Mesenchymal stem cell (in vitro differentiated cells and primary cell): ENCODE results near the gene VEZT. TPM values are rescaled to one million over a fixed set of nuclear protein-coding genes. Genes with fewer than 3 reads are reported as not detected.

Source experiments
- DNase-seq: peaks from one replicate; pipeline ENCODE4 v3.0.0-alpha.2; 2013
- H2AFZ ChIP-seq: one replicate; pipeline ENCODE4 v1.6.1; 2013; ENCODE audit warnings: low read depth, mild to moderate bottlenecking, control low read depth, inconsistent platforms, low read length, moderate library complexity
- H2AK5ac ChIP-seq: 2 replicates; pipeline ENCODE4 v1.6.1; 2013; ENCODE audit warnings: low read length, moderate library complexity, mild to moderate bottlenecking, inconsistent platforms; ENCODE audit not compliant: severe bottlenecking
- H2BK120ac ChIP-seq: one replicate; pipeline ENCODE4 v1.6.1; 2013; ENCODE audit warnings: low read depth, mild to moderate bottlenecking, inconsistent platforms, low read length, moderate library complexity
- H2BK12ac ChIP-seq, 2 experiments: one replicate each; pipeline ENCODE4 v1.6.1; 2013; ENCODE audit warnings: inconsistent platforms in 2 of 2, low read length in 2 of 2, mild to moderate bottlenecking in 2 of 2, moderate library complexity in 2 of 2, control low read depth in 1 of 2
- H2BK15ac ChIP-seq: one replicate; pipeline ENCODE4 v1.6.1; 2013; ENCODE audit warnings: mild to moderate bottlenecking, low read depth, inconsistent platforms; ENCODE audit not compliant: poor library complexity, severe bottlenecking
- H2BK5ac ChIP-seq: 2 replicates; pipeline ENCODE4 v1.6.1; 2013; ENCODE audit warnings: low read depth, mild to moderate bottlenecking, low read length, control low read depth, inconsistent platforms; ENCODE audit not compliant: poor library complexity, severe bottlenecking
- H3K14ac ChIP-seq, 2 experiments: one replicate each; pipeline ENCODE4 v1.6.1; 2013; ENCODE audit warnings: inconsistent platforms in 2 of 2, low read length in 2 of 2, control low read depth in 1 of 2, mild to moderate bottlenecking in 1 of 2, moderate library complexity in 1 of 2
- H3K18ac ChIP-seq, 2 experiments: one replicate each; pipeline ENCODE4 v1.6.1; 2013; ENCODE audit warnings: inconsistent platforms in 2 of 2, low read length in 2 of 2, control low read depth in 1 of 2, low read depth in 1 of 2, mild to moderate bottlenecking in 1 of 2
- H3K23ac ChIP-seq, 2 experiments: one replicate each; pipeline ENCODE4 v1.6.1; 2013; ENCODE audit warnings: inconsistent platforms in 2 of 2, low read length in 2 of 2, mild to moderate bottlenecking in 2 of 2, moderate library complexity in 2 of 2, control low read depth in 1 of 2
- H3K27ac ChIP-seq: 2 replicates; pipeline ENCODE4 v1.5.1; 2013; ENCODE audit warnings: mild to moderate bottlenecking, moderate library complexity, low read length, control low read depth, inconsistent platforms; ENCODE audit not compliant: poor library complexity, severe bottlenecking
- H3K27me3 ChIP-seq, 2 experiments: 2 replicates each; pipeline versions ENCODE4 v1.6.1 to v1.7.0; 2013; ENCODE audit warnings: low read length in 2 of 2, mild to moderate bottlenecking in 2 of 2, moderate library complexity in 2 of 2, control low read depth in 1 of 2, inconsistent platforms in 1 of 2; ENCODE audit not compliant: control insufficient read depth in 1 of 2, insufficient read depth in 1 of 2
- H3K36me3 ChIP-seq, 2 experiments: 2 replicates each; pipeline versions ENCODE4 v1.6.1 to v1.7.0; 2013; ENCODE audit warnings: low read length in 2 of 2, control low read depth in 1 of 2, inconsistent platforms in 1 of 2, low read depth in 1 of 2, mild to moderate bottlenecking in 1 of 2; ENCODE audit not compliant: insufficient read depth in 2 of 2, control insufficient read depth in 1 of 2
- H3K4ac ChIP-seq, 2 experiments: one replicate each; pipeline ENCODE4 v1.6.1; 2013; ENCODE audit warnings: inconsistent platforms in 2 of 2, low read length in 2 of 2, mild to moderate bottlenecking in 2 of 2, moderate library complexity in 2 of 2, control low read depth in 1 of 2, low read depth in 1 of 2
- H3K4me1 ChIP-seq: 2 replicates; pipeline ENCODE4 v1.6.1; 2013; ENCODE audit warnings: low read depth, low read length, control low read depth; ENCODE audit not compliant: control insufficient read depth, insufficient read depth
- H3K4me2 ChIP-seq: 2 replicates; pipeline ENCODE4 v1.6.1; 2013; ENCODE audit warnings: low read length, mild to moderate bottlenecking, inconsistent platforms; ENCODE audit not compliant: poor library complexity, severe bottlenecking
- H3K4me3 ChIP-seq, 2 experiments: 2 replicates each; pipeline versions ENCODE4 v1.5.1 to v1.7.0; 2013; ENCODE audit warnings: low read length in 2 of 2, mild to moderate bottlenecking in 2 of 2, control low read depth in 1 of 2, low read depth in 1 of 2; ENCODE audit not compliant: insufficient read depth in 1 of 2
- H3K79me1 ChIP-seq: replicated peaks from 2 replicates; pipeline ENCODE4 v1.6.1; 2013; ENCODE audit warnings: mild to moderate bottlenecking, control low read depth, low read length, inconsistent platforms; ENCODE audit not compliant: poor library complexity, severe bottlenecking
- H3K9ac ChIP-seq: 2 replicates; pipeline ENCODE4 v1.7.0; 2013; ENCODE audit warnings: mild to moderate bottlenecking, low read length, moderate library complexity
- H3K9me3 ChIP-seq: 2 replicates; pipeline ENCODE4 v1.7.0; 2013; ENCODE audit warnings: mild to moderate bottlenecking, low read length; ENCODE audit not compliant: control insufficient read depth
- H4K8ac ChIP-seq: one replicate; pipeline ENCODE4 v1.6.1; 2013; ENCODE audit warnings: inconsistent platforms, mild to moderate bottlenecking, low read length, moderate library complexity
- H4K91ac ChIP-seq: one replicate; pipeline ENCODE4 v1.6.1; 2013; ENCODE audit warnings: mild to moderate bottlenecking, low read length, inconsistent platforms
- whole genome bisulfite sequencing: methylation state at CpG from one replicate; pipeline ENCODE4 v1.1.7; 2013; ENCODE audit warnings: mixed read lengths; 5-methylcytosine and 5-hydroxymethylcytosine counted together
- polyA plus RNA-seq, 2 experiments: library from polyadenylated mRNA; stranded (reverse); fragments of 200-250 nt; gene quantifications; one replicate each; pipeline ENCODE4 v1.2.3, GENCODE V29; 2013

The VEZT gene
- 67.5 TPM for polyA plus RNA-seq (2013, experiment 1 of 2)
- polyA plus RNA-seq (2013, experiment 2 of 2) = 66.4 TPM

DNA sequence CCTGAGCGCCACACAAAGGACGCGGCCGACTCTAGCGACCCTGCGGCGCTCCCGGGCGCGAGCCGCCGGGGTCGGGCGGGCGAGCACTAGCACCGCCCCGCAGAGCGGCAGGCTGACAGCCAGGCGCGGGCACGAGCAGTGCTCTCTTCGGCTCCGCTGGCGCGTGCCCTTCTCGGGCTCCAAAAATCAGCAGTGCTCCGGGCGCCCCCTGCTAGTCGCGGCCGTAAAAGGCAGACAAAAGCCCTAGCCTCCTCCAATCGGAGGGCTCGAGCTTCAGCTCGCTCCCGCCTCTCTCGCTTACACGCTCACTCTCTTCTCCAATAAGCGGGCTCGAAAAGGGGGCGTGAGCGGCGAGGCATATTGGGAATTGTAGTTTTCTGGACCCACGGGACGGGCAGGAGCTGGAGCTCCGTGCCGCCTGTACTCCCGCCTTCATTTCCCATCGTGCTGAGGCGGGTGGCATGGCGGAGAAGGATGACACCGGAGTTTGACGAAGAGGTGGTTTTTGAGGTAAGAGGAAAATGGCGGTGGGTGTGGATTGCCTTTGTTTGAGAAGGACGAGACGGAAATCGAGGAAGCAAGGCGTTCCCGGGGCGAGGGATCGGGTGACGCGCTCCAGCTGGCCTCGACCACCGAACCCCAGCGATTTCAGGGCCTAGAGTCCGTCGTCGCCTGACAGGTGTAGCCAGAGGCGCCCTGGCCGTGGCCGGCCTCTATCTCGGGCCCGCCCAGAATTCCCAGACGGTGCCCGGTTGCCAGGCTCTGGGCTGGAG lies at the start of gene VEZT, which contains the start of gene FGD6:
TSS of gene VEZT (plus strand) at position 431 of the 773 bp plus-strand sequence. CDS start at position 475, 44 bp downstream.
TSS of gene FGD6 (minus strand) at position 91 of the 773 bp plus-strand sequence. CDS start 227 bp downstream, outside the sequence.
- H3K27ac ChIP-seq = peak within 1 kb of the TSS; percentile 97
- peak within 1 kb of the TSS; percentile 72 to 90 for H3K18ac ChIP-seq
- H3K4ac ChIP-seq = peak within 1 kb of the TSS; percentile 59 to 90
- peaks cover 8% of the 10 kb centered on the region for H3K4me1 ChIP-seq
- H3K4me2 ChIP-seq = peak within 1 kb of the TSS; percentile 46
- H3K79me1 ChIP-seq = no peaks in the 10 kb centered on the region
- under 1% methylated on average over 69 of the region's 75 CpGs for WGBS
- H2BK12ac ChIP-seq = peak within 1 kb of the TSS in 1 of 2 experiments; percentile 93
- peak; percentile 99 for DNase-seq
- H2BK15ac ChIP-seq = peak within 1 kb of the TSS; percentile 34
- H3K9me3 ChIP-seq = no peaks in the 10 kb centered on the region
- H3K36me3 ChIP-seq = no peaks in the 10 kb centered on the region
- peak within 1 kb of the TSS; percentile 94 for H3K9ac ChIP-seq
- H3K4me3 ChIP-seq = peak within 1 kb of the TSS; percentile 86 to 90
- peak within 1 kb of the TSS; percentile 84 for H2AFZ ChIP-seq
- H2BK5ac ChIP-seq = peak within 1 kb of the TSS; percentile 87
- peak within 1 kb of the TSS in 1 of 2 experiments; percentile 83 for H3K23ac ChIP-seq
- H4K8ac ChIP-seq = peak within 1 kb of the TSS; percentile 92
- H3K27me3 ChIP-seq = no peaks in the 10 kb centered on the region
- H3K14ac ChIP-seq = peak within 1 kb of the TSS in 1 of 2 experiments; percentile 98
- no peak within 1 kb of the TSS for H2BK120ac ChIP-seq
- H4K91ac ChIP-seq = peak within 1 kb of the TSS; percentile 76
- no peak within 1 kb of the TSS for H2AK5ac ChIP-seq

DNA sequence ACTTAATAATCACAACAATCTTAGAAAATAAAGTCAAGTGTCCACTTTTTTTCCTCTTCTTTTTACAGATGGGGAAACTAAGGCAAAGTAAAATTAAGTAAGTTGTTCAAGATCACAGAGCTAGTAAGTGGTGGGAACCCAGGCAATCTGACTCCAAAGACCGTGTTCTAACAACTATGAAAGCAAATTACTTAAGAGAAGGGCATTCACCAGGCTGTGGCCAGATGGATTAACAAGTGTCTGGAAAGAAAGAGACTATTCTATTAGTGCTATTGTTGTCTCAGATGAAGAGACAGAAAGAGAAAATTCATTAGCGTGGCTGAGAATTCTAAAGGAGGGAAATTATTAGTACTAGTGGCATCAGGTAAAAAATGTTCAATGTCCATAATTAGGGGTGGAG lies 48.9 kb upstream of the VEZT start:
- WGBS = 91% methylated on average over 2 of the region's 2 CpGs
- H2AK5ac ChIP-seq = no peak overlapping the region
- no peak overlapping the region for H2BK120ac ChIP-seq
- H4K8ac ChIP-seq = no peak overlapping the region
- H3K9ac ChIP-seq = no peak overlapping the region
- H3K9me3 ChIP-seq = no peaks in the 10 kb centered on the region
- no peak overlapping the region for H2BK5ac ChIP-seq
- H3K36me3 ChIP-seq = peaks cover 0 to 10% of the 10 kb centered on the region in 2 experiments
- no peak overlapping the region for H3K18ac ChIP-seq
- H3K4me1 ChIP-seq = peaks cover 11% of the 10 kb centered on the region
- H3K27ac ChIP-seq = peak overlapping the region; percentile 96
- no peak overlapping the region for H3K4ac ChIP-seq
- no peak overlapping the region for H4K91ac ChIP-seq
- no peaks in the 10 kb centered on the region for H3K27me3 ChIP-seq
- peaks cover 11% of the 10 kb centered on the region for H3K79me1 ChIP-seq
- no peak overlapping the region for H2AFZ ChIP-seq
- DNase-seq = no peak
- no peak overlapping the region for H2BK15ac ChIP-seq
- H2BK12ac ChIP-seq = no peak overlapping the region
- no peak overlapping the region for H3K23ac ChIP-seq
- no peak overlapping the region for H3K4me3 ChIP-seq
- H3K14ac ChIP-seq = no peak overlapping the region
- no peak overlapping the region for H3K4me2 ChIP-seq

- H3K14ac ChIP-seq = no peak overlapping the region
- H3K9ac ChIP-seq = no peak overlapping the region
- H3K18ac ChIP-seq = no peak overlapping the region
- no peak overlapping the region for H2AFZ ChIP-seq
- H3K79me1 ChIP-seq = peaks cover 10% of the 10 kb centered on the region
- no peak overlapping the region for H3K4me2 ChIP-seq
- H3K27me3 ChIP-seq = no peaks in the 10 kb centered on the region
- H3K4ac ChIP-seq = no peak overlapping the region
- peak; percentile 85 for DNase-seq
- no peak overlapping the region for H2BK5ac ChIP-seq
- peak overlapping the region; percentile 88 for H3K27ac ChIP-seq
- no peak overlapping the region for H4K91ac ChIP-seq
- peaks cover 0 to 10% of the 10 kb centered on the region in 2 experiments for H3K36me3 ChIP-seq
- H3K9me3 ChIP-seq = no peaks in the 10 kb centered on the region
- 0% methylated on average over 3 of the region's 4 CpGs for WGBS
- no peak overlapping the region for H3K23ac ChIP-seq
- peaks cover 12% of the 10 kb centered on the region for H3K4me1 ChIP-seq
- no peak overlapping the region for H3K4me3 ChIP-seq
- H4K8ac ChIP-seq = no peak overlapping the region
- H2BK120ac ChIP-seq = no peak overlapping the region
- no peak overlapping the region for H2AK5ac ChIP-seq
- no peak overlapping the region for H2BK12ac ChIP-seq
- H2BK15ac ChIP-seq = no peak overlapping the region
Measured at GRCh38 chr12:95169368-95169767, 48.2 kb upstream of the VEZT start.
